Hepatocyte (in vitro differentiated cells): ENCODE results near the gene MANSC4.

Experiments
- EZH2 ChIP-seq: fragments of 200-600 bp; sonication (generic); IDR thresholded peaks from 2 replicates; pipeline ENCODE4 v1.6.1; 2016; ENCODE audit warnings: antibody characterized with exemption, mild to moderate bottlenecking, borderline replicate concordance
- TF ChIP-seq, protein P1 (sequence below): fragments of 200-600 bp; sonication (generic); IDR thresholded peaks from 2 replicates; pipeline ENCODE4 v1.5.1; 2016; ENCODE audit warnings: antibody characterized with exemption, mild to moderate bottlenecking; ENCODE audit not compliant: poor library complexity

DNA sequence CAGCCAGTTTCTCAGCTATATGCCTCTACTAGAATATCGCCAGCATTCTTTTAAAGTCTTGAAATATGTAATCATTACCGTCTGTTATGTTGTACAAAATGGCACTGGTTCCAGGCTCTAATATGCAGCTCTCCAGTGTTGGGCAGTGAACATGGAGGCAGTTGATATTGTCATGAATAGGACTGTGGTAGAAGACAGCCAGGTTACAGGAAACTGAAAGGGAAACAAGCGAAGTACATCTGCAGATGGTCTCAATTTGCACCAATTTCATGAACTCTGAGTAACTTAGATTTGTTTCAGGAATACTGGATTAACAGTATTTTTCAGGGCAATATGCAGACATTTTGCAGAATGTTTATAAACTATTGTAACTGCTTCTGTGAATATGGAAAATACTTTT, 13.4 kb downstream of the MANSC4 start:
- TF ChIP-seq, protein P1, sequence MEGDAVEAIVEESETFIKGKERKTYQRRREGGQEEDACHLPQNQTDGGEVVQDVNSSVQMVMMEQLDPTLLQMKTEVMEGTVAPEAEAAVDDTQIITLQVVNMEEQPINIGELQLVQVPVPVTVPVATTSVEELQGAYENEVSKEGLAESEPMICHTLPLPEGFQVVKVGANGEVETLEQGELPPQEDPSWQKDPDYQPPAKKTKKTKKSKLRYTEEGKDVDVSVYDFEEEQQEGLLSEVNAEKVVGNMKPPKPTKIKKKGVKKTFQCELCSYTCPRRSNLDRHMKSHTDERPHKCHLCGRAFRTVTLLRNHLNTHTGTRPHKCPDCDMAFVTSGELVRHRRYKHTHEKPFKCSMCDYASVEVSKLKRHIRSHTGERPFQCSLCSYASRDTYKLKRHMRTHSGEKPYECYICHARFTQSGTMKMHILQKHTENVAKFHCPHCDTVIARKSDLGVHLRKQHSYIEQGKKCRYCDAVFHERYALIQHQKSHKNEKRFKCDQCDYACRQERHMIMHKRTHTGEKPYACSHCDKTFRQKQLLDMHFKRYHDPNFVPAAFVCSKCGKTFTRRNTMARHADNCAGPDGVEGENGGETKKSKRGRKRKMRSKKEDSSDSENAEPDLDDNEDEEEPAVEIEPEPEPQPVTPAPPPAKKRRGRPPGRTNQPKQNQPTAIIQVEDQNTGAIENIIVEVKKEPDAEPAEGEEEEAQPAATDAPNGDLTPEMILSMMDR = no peak
- no peak for TF ChIP-seq EZH2
